GM21717 (cell line): Measurements from ENCODE around the gene CYFIP2.

ENCODE experiments used
- ATAC-seq: cut with Tn5 transposase; IDR thresholded peaks from one replicate; pipeline ENCODE4 v1.9.1; 2021; ENCODE audit warnings: mild to moderate bottlenecking, moderate library complexity; ENCODE audit not compliant: unreplicated experiment

CYFIP2 gene

DNA sequence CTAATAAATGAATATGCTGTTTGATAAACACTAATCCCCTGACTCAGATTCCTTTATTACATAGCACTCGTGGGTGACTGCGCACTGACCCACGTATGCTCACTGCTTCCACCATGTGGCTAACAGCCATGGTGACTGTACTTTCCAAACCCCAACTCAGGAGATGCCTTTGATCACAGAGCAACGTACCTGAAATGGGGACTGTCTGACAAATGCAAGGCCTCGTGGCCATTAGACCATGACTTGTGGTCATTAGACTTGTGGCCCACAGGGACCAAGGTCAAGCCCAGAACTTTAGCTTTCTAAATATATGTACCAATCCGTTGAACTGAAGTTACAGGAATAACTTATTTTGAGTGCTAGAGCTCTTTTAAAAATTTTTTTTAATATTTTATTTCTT lies 46.6 kb downstream of the CYFIP2 start:
- ATAC-seq, result no peak

GRCh38 chr5:157322581-157322980 lies 56.7 kb downstream of the CYFIP2 start:
- no peak for ATAC-seq

GRCh38 chr5:157323107-157323706 lies 57.3 kb downstream of the CYFIP2 start:
- no peak for ATAC-seq

GRCh38 chr5:157324237-157324636 lies 58.3 kb downstream of the CYFIP2 start:
- ATAC-seq, result no peak

GRCh38 chr5:157326440-157327005 lies 60.6 kb downstream of the CYFIP2 start:
- no peak for ATAC-seq

DNA sequence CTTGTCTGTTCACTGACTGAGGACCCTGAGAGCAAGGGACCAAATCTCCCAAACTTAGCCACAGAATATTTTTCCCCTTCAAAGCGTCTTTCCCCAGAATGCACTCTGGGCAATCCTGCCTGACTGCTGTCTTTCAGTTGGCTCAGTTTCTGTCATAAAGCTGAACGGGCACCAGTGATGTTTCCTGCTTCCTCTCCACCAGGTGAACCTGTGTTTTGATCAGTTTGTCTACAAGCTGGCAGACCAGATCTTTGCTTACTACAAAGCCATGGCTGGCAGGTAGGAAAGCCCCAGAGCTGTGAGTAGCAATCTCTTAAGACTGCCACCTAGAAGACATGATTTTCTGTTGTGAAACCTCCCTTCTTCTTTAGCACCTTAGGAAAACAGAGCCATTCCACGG lies 61.8 kb downstream of the CYFIP2 start:
- ATAC-seq, result no peak

- peak; percentile 95 for ATAC-seq
Observed at GRCh38 chr5:157328277-157328912, 62.5 kb downstream of the CYFIP2 start.

DNA sequence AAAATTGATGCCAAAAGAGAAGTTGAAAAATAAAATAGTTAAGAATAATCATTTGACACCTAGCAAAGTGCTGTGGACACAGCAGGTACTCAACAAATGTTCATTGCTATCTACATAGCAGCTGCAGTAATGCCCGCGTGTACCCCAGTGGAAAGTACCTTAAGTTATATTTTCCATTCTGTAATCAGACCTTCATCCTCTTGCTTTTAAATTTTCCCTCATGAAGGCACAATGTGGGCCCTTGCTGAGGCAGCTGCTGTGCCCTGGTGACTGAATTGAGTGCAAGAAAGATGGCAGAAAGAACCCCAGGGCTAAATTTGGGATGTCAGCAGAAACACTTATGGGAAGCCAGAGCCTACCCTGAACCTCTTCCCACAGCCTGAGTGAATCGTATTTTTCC lies 65.9 kb downstream of the CYFIP2 start:
- ATAC-seq, result no peak

DNA sequence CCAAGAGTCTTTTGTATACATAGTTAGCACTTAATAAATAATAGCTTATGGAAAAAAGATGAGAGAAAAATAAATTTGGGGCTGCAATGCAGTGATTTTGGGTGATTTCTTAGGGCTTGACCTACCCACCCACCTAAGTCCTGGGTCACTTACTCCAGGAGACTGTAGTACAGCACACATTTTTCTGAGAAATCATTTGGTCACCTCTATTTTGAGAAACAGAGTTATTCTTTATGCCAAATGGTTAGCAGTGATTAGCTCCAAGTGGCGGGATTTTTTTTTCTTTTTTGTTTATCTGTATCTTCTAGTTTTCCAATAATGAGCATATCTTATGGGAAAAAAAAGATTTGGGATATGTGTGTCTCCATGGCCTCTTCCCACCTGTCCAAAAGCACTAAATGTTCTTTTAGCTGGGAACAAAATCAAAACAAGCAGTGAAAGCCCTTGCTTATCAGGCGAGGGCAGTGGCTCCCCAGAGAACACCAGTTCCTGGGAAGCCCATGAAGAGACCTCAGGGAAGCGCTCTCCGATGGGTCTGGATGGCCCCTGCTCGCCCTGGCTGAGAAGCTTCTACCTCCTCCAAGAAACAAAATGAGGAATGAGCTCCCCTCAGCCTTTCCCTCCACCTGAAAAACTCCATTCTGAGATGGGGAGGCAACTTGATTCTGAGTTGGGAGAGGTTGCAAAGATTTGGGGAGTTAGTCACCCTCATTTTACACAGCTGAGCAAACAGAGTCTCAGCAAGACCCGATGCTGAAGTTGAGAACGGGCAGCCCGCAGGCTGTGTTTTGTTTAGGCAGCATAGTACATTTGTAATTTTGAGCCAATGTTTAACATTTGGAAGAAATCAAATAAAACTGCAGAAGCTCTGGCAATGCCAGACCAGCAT lies 69.9 kb downstream of the CYFIP2 start:
- no peak for ATAC-seq

DNA sequence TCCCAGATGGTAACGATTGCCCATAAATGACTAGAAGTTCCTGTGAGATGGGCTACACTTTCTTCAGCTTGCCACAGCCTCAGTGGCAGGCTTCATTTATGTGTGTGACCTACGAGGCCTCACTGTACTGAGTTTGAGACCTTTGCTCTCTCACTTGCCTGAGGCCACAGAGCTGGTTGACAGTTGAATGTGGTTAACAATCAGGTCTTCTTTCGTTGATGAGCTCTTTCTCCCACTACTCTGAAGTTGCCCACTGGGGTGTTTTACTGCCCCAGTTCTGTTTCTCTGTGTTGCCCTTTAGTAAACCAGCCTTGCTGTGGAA lies 70.5 kb downstream of the CYFIP2 start:
- no peak for ATAC-seq

GRCh38 chr5:157339409-157339808 lies 73.5 kb downstream of the CYFIP2 start:
- no peak for ATAC-seq

DNA sequence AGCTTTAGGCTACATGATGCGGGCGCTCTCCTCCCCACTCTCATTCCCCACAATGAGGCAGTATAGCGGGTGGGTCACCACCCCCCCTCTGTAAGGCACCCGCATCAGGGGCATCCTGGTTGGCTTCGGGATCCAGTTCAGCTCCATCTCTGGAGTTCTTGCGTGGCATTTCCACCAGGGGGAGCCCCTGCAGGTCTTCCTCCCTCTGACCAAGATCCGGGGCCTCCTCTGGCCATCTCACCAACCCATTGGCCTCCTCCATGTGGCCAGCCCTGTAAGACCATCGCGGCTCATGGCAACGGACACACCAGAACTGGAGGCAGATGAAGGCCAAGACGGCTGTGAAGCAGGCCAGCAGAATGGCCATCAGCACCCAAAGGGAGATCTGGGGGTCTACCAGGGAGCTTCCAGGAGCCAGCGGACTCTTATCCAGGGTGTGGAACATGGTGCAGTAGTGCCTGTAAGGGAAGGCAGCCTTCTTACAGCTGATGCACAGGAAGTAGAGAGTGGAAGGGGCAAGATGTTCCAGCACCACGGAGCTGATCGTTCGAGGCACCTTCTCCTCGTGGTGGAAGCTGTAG lies 77.0 kb downstream of the CYFIP2 start:
- no peak for ATAC-seq

GRCh38 chr5:157343842-157344790 lies 78.2 kb downstream of the CYFIP2 start:
- ATAC-seq, result no peak

- ATAC-seq, result no peak
Observed at GRCh38 chr5:157345067-157345466, 79.1 kb downstream of the CYFIP2 start.

GRCh38 chr5:157345485-157345884 lies 79.6 kb downstream of the CYFIP2 start:
- no peak for ATAC-seq

- no peak for ATAC-seq
Observed at GRCh38 chr5:157347301-157348048, 81.6 kb downstream of the CYFIP2 start.

DNA sequence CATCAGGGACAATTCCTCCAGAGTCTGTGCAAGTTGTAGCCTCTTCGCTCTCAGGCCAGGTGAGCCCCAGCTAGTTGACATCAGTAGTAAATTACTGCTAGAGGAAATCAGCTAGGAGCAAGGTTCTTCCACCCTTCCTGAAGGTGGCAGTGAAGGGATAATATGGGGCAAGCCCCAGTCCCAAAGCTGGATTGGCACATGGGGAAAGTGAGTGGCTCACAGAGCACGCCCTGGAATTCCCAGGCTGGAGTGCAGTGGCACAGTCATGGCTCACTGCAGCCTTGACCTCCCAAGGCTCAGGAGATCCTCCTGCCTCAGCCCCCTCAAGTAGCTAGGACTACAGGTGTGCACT lies 82.1 kb downstream of the CYFIP2 start:
- no peak for ATAC-seq

DNA sequence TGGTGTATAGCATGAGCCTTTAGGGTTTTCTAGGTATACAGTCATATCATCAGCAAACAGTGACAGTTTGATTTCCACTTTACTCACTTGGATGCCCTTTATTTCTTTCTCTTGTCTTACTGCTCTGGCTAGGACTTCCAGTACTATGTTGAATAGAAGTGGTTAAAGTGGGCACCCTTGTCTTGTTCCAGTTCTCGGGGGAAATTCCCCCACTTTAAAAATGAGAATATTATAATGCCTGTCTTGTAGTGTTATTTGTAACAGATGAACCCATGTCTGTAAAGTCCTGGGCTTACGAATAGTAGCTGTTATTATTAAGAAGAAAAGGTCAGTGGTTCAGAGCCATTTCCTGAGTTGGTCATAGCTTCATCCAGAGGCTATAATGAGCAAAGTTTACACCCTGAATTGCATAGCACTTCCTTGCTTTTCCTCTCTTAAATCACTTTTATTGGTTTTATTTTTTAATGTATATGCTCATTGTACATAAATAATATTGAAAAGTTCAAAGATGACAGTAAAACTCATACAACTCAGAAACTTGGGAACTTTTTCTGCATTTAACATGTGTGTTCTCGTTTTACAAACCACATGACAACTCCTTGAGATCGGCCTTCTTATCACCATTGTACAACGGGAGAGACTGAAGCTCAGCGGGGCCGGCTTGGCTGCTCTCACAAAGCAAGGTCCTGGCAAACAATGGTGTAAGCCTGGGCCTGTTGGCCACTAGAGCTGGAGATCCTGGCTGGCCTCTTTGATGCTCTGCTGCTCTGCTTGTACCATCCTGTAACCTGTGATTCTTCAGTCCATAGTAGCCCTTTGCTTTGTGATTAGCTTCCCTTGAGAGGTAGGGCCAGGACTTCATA lies 85.2 kb downstream of the CYFIP2 start:
- ATAC-seq, result peak; percentile 79

- ATAC-seq, result no peak
Observed at GRCh38 chr5:157351802-157352092, 85.8 kb downstream of the CYFIP2 start.
